Suprapubic skin (tissue), 4 donors: ENCODE data around the gene NEK6. TPM values are rescaled to one million over a fixed set of nuclear protein-coding genes. Genes with fewer than 3 reads are reported as not detected.

Experiments used
- DNase-seq, 2 donors: peaks; one replicate each; pipeline ENCODE4 v3.0.0-alpha.2; 2019; ENCODE audit warnings: low spot score in 2 of 2
- H3K27ac ChIP-seq: fragments of 200-600 bp; sonication (generic); one replicate; pipeline ENCODE4 v1.5.1; 2019
- H3K27me3 ChIP-seq: fragments of 200-600 bp; sonication (generic); one replicate; pipeline ENCODE4 v1.5.1; 2019
- H3K36me3 ChIP-seq: fragments of 200-600 bp; sonication (generic); one replicate; pipeline ENCODE4 v1.5.1; 2019
- H3K4me1 ChIP-seq: fragments of 200-600 bp; sonication (generic); one replicate; pipeline ENCODE4 v1.5.1; 2019
- H3K4me3 ChIP-seq: fragments of 200-600 bp; sonication (generic); one replicate; pipeline ENCODE4 v1.5.1; 2019; ENCODE audit warnings: mild to moderate bottlenecking
- H3K9me3 ChIP-seq: fragments of 200-600 bp; sonication (generic); one replicate; pipeline ENCODE4 v1.5.1; 2019
- EP300 ChIP-seq: sonication (generic); formaldehyde crosslinking; IDR thresholded peaks from one replicate; pipeline ENCODE4 v1.6.1; 2017; ENCODE audit warnings: antibody characterized with exemption
- POLR2A ChIP-seq, 2 donors: fragments of 450-650 bp; IDR thresholded peaks; one replicate each; pipeline ENCODE4 v1.6.1; 2017; ENCODE audit warnings: antibody characterized with exemption in 2 of 2, mild to moderate bottlenecking in 2 of 2, moderate library complexity in 2 of 2
- POLR2AphosphoS5 ChIP-seq, 3 donors: sonication (generic); formaldehyde crosslinking; IDR thresholded peaks; one replicate each; pipeline ENCODE4 v1.6.1; 2017; ENCODE audit warnings: antibody characterized with exemption in 3 of 3
- WGBS: methylation state at CpG from one replicate; pipeline ENCODE4 v1.1.5; 2018; 5-methylcytosine and 5-hydroxymethylcytosine counted together
- total RNA-seq, 4 donors: library from RNA; depleted of rRNA; stranded (reverse); fragments of >200 nt; gene quantifications; one replicate each; pipeline ENCODE4 v1.1.0, GENCODE V29; 2016
- TF ChIP-seq, protein P1 (sequence below), 2 donors: fragments of 200-600 bp in 1 of 2; fragments of 450-650 bp in 1 of 2; sonication (generic) in 1 of 2; IDR thresholded peaks; one replicate each; pipeline ENCODE4 v1.5.1; 2016 to 2019; ENCODE audit warnings: antibody characterized with exemption in 2 of 2, mild to moderate bottlenecking in 1 of 2, moderate library complexity in 1 of 2

Gene NEK6
- total RNA-seq, 4 donors from 2014 or later, result 5.4 to 17.5 (median 10.6) TPM

DNA sequence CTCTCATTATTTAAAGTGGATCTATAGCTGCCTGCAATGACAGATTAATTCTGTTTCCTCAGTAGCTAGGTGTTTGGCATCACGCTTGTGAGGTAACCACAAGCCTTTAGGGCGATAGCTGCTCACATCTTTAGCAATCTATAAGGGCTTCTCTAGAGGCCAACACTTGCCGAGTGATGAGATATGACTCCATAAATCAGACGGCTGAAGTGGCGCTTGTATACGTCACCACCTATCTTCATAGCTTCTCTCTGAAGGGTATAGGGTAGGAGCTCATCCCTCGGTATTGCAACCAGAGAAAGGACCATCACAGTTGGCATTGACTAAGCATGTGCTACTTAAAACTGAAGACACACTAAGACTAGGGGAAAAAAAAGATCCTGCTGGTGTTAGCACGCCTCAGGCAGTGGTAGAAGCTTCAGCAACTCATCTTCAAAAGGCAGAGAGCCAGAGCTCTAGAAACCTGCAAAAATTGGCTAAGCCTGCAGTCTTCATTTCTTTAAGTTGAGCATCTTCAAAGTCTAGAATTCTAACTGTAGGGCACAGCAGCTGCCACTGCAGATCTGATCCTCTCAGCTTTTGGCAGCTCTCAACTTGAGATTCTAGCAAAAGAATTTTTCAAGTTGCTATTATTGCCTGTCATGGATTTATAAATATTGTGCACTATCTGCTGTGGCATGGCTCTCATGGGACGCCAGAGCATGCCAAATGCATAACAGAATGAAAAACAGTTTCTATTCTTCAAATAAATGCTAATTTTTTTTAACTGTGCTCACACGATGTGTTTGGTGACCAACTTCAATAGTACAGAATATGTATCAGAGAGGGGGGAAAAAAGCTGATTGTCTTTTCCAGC lies 120.0 kb downstream of the NEK6 start:
- whole genome bisulfite sequencing, result 72% methylated on average over 10 of the region's 10 CpGs
- Histone ChIP-seq H3K9me3 (no peaks in the 10 kb centered on the region), H3K4me1 (peaks cover 9% of the 10 kb centered on the region), H3K36me3 (peaks cover 15% of the 10 kb centered on the region), H3K4me3 (no peak overlapping the region), H3K27ac (no peak overlapping the region), H3K27me3 (no peaks in the 10 kb centered on the region)
- no peak for DNase-seq
- TF ChIP-seq, protein P1, sequence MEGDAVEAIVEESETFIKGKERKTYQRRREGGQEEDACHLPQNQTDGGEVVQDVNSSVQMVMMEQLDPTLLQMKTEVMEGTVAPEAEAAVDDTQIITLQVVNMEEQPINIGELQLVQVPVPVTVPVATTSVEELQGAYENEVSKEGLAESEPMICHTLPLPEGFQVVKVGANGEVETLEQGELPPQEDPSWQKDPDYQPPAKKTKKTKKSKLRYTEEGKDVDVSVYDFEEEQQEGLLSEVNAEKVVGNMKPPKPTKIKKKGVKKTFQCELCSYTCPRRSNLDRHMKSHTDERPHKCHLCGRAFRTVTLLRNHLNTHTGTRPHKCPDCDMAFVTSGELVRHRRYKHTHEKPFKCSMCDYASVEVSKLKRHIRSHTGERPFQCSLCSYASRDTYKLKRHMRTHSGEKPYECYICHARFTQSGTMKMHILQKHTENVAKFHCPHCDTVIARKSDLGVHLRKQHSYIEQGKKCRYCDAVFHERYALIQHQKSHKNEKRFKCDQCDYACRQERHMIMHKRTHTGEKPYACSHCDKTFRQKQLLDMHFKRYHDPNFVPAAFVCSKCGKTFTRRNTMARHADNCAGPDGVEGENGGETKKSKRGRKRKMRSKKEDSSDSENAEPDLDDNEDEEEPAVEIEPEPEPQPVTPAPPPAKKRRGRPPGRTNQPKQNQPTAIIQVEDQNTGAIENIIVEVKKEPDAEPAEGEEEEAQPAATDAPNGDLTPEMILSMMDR (IDR thresholded peaks at IDR 0.05), result no peak
- TF ChIP-seq POLR2AphosphoS5 (IDR thresholded peaks at IDR 0.05) (no peak), EP300 (no peak), POLR2A (IDR thresholded peaks at IDR 0.05) (no peak)

DNA sequence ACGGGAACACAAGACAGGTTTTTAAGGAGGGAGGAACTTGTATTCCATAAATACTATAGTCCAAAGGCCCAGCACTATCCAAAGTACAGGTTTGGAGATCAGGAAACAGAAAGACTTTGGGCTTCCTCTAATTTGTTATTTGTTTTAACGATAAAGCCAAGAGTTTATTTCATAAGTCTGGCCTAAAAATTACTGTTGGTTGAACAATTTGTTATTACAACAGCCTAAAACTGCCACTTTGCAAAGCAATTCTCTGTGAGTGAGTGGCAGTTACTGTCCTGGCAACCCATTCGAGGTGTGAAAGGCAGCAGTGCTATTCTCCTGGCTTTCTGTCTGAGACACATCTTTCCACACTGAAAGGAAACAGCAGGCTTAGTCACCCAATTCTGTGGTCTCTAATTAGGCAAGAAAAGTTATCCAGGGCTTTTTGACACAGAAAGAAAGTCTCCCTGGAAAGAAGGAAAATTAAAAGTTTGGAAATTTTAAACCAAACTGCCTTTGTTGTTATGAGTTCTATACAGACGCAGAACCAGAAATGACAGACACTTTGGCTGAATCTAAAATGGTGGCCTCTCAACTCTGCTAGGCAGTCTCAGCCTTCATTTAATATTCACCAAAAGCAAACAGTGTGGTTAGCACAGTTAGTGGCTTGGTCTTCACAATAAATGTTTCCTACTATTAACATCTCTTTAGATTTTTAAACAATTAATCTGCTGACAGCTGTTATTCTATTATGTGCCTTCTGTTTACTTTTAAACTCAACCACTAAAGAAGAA lies 123.6 kb downstream of the NEK6 start:
- peaks cover 29% of the 10 kb centered on the region for H3K36me3 ChIP-seq
- TF ChIP-seq EP300 (no peak), POLR2AphosphoS5 (IDR thresholded peaks at IDR 0.05) (no peak), POLR2A (IDR thresholded peaks at IDR 0.05) (no peak)
- TF ChIP-seq, protein P1 (IDR thresholded peaks at IDR 0.05), result no peak

DNA sequence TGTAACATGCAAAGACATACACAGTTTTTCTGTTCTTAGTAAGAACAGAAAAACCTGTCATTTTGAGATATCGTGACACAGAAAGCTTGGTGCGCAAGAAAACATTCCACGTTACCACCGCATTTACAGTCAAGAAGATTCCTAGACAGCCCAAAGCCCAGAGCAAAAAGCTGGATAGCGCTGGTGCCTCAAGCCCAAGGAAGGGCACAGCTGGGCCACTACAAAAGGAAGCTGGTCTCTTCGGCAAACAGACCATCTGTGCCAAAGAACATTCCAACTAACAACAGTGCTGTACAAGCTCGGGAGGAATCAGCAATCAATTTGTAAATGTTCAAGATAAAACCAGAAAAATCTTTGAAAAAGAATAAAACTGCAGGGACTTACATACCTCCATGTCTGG lies 126.5 kb downstream of the NEK6 start:
- Histone ChIP-seq H3K9me3 (no peaks in the 10 kb centered on the region), H3K27me3 (no peaks in the 10 kb centered on the region), H3K36me3 (peaks cover 28% of the 10 kb centered on the region), H3K4me3 (no peak overlapping the region), H3K4me1 (peaks cover 4% of the 10 kb centered on the region), H3K27ac (no peak overlapping the region)
- 87% methylated on average over 7 of the region's 7 CpGs for WGBS
- TF ChIP-seq EP300, result no peak
- DNase-seq, result no peak

More for the DNA sequence above, 123.6 kb downstream of the NEK6 start:
- Histone ChIP-seq H3K9me3 (no peaks in the 10 kb centered on the region), H3K27me3 (no peaks in the 10 kb centered on the region), H3K4me3 (no peak overlapping the region), H3K27ac (no peak overlapping the region), H3K4me1 (peaks cover 9% of the 10 kb centered on the region)
- 83% methylated on average over 4 of the region's 4 CpGs for WGBS
- no peak for DNase-seq

- TF ChIP-seq EP300, result no peak
- TF ChIP-seq POLR2A (IDR thresholded peaks at IDR 0.05), result no peak
- TF ChIP-seq POLR2AphosphoS5 (IDR thresholded peaks at IDR 0.05), result no peak
- TF ChIP-seq, protein P1 (IDR thresholded peaks at IDR 0.05), result no peak
- Histone ChIP-seq H3K4me1 (peaks cover 4% of the 10 kb centered on the region), H3K27ac (no peak overlapping the region), H3K9me3 (no peaks in the 10 kb centered on the region), H3K4me3 (no peak overlapping the region), H3K27me3 (no peaks in the 10 kb centered on the region), H3K36me3 (peaks cover 21% of the 10 kb centered on the region)
- DNase-seq, result no peak
- 67% methylated on average over 5 of the region's 5 CpGs for WGBS
Measured at GRCh38 chr9:124384846-124385245, 127.1 kb downstream of the NEK6 start.

DNA sequence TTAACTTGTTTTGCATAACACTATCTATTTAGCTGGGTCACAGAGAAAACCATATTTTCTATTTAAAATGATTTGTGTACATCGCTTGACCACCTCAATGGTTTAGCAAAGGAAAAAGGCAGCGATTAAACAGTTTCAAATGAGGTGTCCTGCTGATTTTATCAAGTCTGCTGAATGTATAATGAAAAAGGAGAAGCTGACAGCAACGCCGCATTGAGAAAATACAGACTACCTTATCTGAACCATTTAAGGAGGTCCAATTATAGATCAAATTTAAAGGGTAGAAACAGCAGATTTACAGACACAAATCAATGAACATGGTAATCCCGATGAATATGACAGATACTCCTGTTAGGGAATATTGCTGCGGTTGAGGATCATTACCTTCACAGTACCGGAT lies 127.9 kb downstream of the NEK6 start:
- WGBS, result 84% methylated on average over 7 of the region's 7 CpGs
- Histone ChIP-seq H3K36me3 (peaks cover 14% of the 10 kb centered on the region), H3K27ac (no peak overlapping the region), H3K4me1 (peaks cover 7% of the 10 kb centered on the region), H3K27me3 (no peaks in the 10 kb centered on the region), H3K9me3 (no peaks in the 10 kb centered on the region), H3K4me3 (no peak overlapping the region)
- TF ChIP-seq POLR2A (IDR thresholded peaks at IDR 0.05) (no peak), POLR2AphosphoS5 (IDR thresholded peaks at IDR 0.05) (no peak), EP300 (no peak)
- TF ChIP-seq, protein P1 (IDR thresholded peaks at IDR 0.05), result no peak
- DNase-seq, result no peak
